ENCODE measurements around the gene ZNF444.

DNA sequence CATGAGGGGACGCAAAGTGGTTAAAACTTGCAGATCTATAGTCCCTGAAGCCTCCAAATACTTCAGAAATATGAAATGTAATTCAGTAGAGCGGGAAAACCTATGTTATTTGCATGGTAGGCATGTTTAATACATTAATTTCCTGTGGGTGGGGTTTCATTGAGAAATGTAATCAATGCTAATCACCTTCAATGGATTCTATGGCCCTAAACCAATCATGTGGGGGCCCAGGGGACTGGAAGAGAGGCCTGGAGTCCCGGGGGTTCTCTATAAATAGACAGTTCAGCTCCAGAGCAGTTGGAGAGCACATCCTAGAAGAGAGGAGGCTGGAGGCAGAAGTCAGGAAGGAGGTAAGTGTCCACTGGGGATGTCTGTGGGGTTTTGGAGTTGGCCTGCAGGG, 60.9 kb downstream of the ZNF444 start, which contains the start of gene ZSCAN5C:
- TF ChIP-seq YY1 (IDR thresholded peaks at IDR 0.05; ENCODE audit: insufficient read depth, insufficient read length) (no peak), SUZ12 (IDR thresholded peaks at IDR 0.05; ENCODE audit: extremely low read depth, insufficient read depth, insufficient read length) (no peak)
